K562 (cell line): ENCODE data around the gene ANKH.

Source experiments
- EZH2 ChIP-seq: IDR thresholded peaks from 2 replicates; pipeline ENCODE4 v1.6.1; 2012; ENCODE audit warnings: low read depth, mild to moderate bottlenecking, inconsistent platforms, low read length, borderline replicate concordance
- SIN3B ChIP-seq: fragments of 450-650 bp; IDR thresholded peaks from 2 replicates; pipeline ENCODE4 v1.6.1; 2017; ENCODE audit warnings: low read depth, mild to moderate bottlenecking, moderate library complexity
- ZNF121 ChIP-seq: sonication (generic); formaldehyde crosslinking; conservative IDR thresholded peaks from 2 replicates; pipeline ENCODE4 v1.8.0; 2022; ENCODE audit warnings: missing genetic modification reagents
- TF ChIP-seq, protein P1 (sequence below), 2 experiments: fragments of 450-650 bp; formaldehyde crosslinking in 1 of 2; IDR thresholded peaks; 2 replicates each; pipeline versions ENCODE4 v1.4.0 to v1.6.1; 2014 to 2020; ENCODE audit warnings: mild to moderate bottlenecking in 2 of 2, borderline replicate concordance in 1 of 2, low read depth in 1 of 2

DNA sequence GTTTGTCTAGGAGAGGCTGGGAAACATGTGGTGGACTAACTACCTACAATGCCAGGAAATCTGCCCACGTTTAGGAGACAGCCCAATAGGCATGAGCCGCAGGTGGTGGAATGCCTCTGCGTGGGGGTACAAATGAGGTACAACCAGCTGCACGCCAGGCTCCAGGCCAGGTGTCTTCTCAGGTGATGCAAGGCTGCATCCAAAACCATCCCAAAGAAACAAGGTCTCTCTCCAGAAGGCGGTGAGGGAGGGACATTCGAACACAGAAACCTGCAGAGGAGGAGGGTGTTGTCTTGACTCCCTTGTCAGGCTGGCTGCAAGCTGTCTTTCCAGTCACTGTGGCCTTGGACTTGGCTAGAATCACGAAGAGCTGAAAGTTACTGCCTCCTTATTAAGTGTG lies 11.6 kb downstream of the ANKH start:
- TF ChIP-seq, protein P1, sequence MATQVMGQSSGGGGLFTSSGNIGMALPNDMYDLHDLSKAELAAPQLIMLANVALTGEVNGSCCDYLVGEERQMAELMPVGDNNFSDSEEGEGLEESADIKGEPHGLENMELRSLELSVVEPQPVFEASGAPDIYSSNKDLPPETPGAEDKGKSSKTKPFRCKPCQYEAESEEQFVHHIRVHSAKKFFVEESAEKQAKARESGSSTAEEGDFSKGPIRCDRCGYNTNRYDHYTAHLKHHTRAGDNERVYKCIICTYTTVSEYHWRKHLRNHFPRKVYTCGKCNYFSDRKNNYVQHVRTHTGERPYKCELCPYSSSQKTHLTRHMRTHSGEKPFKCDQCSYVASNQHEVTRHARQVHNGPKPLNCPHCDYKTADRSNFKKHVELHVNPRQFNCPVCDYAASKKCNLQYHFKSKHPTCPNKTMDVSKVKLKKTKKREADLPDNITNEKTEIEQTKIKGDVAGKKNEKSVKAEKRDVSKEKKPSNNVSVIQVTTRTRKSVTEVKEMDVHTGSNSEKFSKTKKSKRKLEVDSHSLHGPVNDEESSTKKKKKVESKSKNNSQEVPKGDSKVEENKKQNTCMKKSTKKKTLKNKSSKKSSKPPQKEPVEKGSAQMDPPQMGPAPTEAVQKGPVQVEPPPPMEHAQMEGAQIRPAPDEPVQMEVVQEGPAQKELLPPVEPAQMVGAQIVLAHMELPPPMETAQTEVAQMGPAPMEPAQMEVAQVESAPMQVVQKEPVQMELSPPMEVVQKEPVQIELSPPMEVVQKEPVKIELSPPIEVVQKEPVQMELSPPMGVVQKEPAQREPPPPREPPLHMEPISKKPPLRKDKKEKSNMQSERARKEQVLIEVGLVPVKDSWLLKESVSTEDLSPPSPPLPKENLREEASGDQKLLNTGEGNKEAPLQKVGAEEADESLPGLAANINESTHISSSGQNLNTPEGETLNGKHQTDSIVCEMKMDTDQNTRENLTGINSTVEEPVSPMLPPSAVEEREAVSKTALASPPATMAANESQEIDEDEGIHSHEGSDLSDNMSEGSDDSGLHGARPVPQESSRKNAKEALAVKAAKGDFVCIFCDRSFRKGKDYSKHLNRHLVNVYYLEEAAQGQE (IDR thresholded peaks at IDR 0.05; ENCODE audit: borderline replicate concordance) = no peak
- TF ChIP-seq, protein P1 (CRISPR knock-in tag; IDR thresholded peaks at IDR 0.05; ENCODE audit: low read depth) = no peak
- TF ChIP-seq EZH2 (no peak), ZNF121 (CRISPR knock-in tag) (no peak), SIN3B (no peak)
